ENCODE data around the gene OR10T2. TPM values are rescaled to one million over a fixed set of nuclear protein-coding genes. Genes with fewer than 3 reads are reported as not detected.
"Not testable (repeated sequence)": the region's sequence is repeated elsewhere in the genome, so short reads cannot be mapped to it uniquely, and the experiment has no call there.

The OR10T2 gene
- total RNA-seq, 1 donor from 2014 or later, result not detected

GRCh38 chr1:158354255-158354654, 45.0 kb downstream of the OR10T2 start:
- no peaks in the 10 kb centered on the region for H3K36me3 ChIP-seq
- intact Hi-C loops (cut with DNase I), result no loop called here
- no peaks in the 10 kb centered on the region for H3K9me3 ChIP-seq
- H3K4me1 ChIP-seq, result no peaks in the 10 kb centered on the region
- H3K27ac ChIP-seq, result no peak overlapping the region
- H3K27me3 ChIP-seq, result no peaks in the 10 kb centered on the region
- DNase-seq (ENCODE audit: low spot score in 2 of 2), result no peak
- H3K4me3 ChIP-seq, result no peak overlapping the region
- no peak for TF ChIP-seq CTCF (IDR thresholded peaks at IDR 0.05)

GRCh38 chr1:158353303-158354075, 45.8 kb downstream of the OR10T2 start, which contains the start of gene CD1E:
TSS of gene CD1E (plus strand) at chr1:158353894. CDS start at chr1:158353989, 95 bp downstream.
- intact Hi-C loops (cut with DNase I), result no loop called here
- Histone ChIP-seq H3K36me3 (no peaks in the 10 kb centered on the region), H3K27ac (no peak within 1 kb of the TSS)

GRCh38 chr1:158348946-158349345, 50.3 kb downstream of the OR10T2 start:
- H3K4me3 ChIP-seq; H3K27ac ChIP-seq; intact Hi-C loops (cut with DNase I); H3K36me3 ChIP-seq; H3K4me1 ChIP-seq; DNase-seq (ENCODE audit: low spot score in 2 of 2); H3K27me3 ChIP-seq; H3K9me3 ChIP-seq: not testable (repeated sequence)

More at GRCh38 chr1:158353303-158354075, 45.8 kb downstream of the OR10T2 start, which contains the start of gene CD1E:
- no peaks in the 10 kb centered on the region for H3K27me3 ChIP-seq
- no peak within 1 kb of the TSS for H3K4me3 ChIP-seq
- TF ChIP-seq CTCF (IDR thresholded peaks at IDR 0.05), result no peak
- no peaks in the 10 kb centered on the region for H3K4me1 ChIP-seq
- DNase-seq (ENCODE audit: low spot score in 2 of 2), result no peak
- no peaks in the 10 kb centered on the region for H3K9me3 ChIP-seq

Other genes starting within 250 kb of the OR10T2 start
- gene CD1D, start 218.6 kb downstream of the OR10T2 start, total RNA-seq, result not detected
- not detected for gene CD1A, start 145.0 kb downstream of the OR10T2 start, total RNA-seq
- gene CD1C, start 109.5 kb downstream of the OR10T2 start, total RNA-seq, result not detected
- gene CD1B, start 67.9 kb downstream of the OR10T2 start, total RNA-seq, result not detected
- gene CD1E, start 45.6 kb downstream of the OR10T2 start, total RNA-seq, result not detected
- not detected for gene OR10K2, start 26.8 kb upstream of the OR10T2 start, total RNA-seq
- gene OR10K1, start 62.4 kb upstream of the OR10T2 start, total RNA-seq, result not detected
- gene OR10R2, start 72.8 kb upstream of the OR10T2 start, total RNA-seq, result not detected
- not detected for gene OR6Y1, start 154.9 kb upstream of the OR10T2 start, total RNA-seq
- gene OR6P1, start 171.1 kb upstream of the OR10T2 start, total RNA-seq, result not detected
- not detected for gene OR10X1, start 180.4 kb upstream of the OR10T2 start, total RNA-seq
- gene OR10Z1, start 205.8 kb upstream of the OR10T2 start, total RNA-seq, result not detected